Stimulated activated CD4-positive, alpha-beta T cell treated with anti-CD3 and anti-CD28 coated beads, Interleukin-1b, Interleukin-23, amount 100 ng/mL, for 1 hour (primary cell): Measurements from ENCODE around the gene LHPP.
A peak's percentile ranks its signal among the peaks of the same experiment; 100 is the strongest.

Source experiments
- DNase-seq, 2 donors: peaks; one replicate each; pipeline ENCODE4 v3.0.0-alpha.2; 2020; ENCODE audit warnings: low read depth in 2 of 2

Gene LHPP

DNA sequence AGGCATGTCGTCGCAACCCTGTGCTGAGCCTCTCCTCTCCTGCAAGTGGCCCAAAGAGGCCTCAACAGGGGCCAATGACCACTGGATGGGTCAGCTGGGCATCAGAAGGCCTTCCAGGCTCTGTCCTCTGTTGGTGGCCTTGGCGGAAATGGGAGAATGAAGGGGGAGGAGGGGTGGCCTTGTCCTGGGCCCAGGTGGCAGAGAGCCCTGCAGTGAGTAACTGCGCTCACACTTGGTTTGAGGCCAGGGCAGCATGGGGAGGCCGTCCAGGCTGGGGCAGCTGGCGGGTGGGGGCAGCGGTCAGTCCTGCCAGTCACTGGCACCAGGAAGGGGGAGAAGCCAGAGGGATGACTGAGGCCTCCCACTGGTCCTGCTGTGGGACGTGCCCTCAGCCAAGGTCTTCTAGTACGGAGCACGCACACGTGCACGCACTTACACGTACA is 59.8 kb downstream of the LHPP start:
- no peak for DNase-seq

DNA sequence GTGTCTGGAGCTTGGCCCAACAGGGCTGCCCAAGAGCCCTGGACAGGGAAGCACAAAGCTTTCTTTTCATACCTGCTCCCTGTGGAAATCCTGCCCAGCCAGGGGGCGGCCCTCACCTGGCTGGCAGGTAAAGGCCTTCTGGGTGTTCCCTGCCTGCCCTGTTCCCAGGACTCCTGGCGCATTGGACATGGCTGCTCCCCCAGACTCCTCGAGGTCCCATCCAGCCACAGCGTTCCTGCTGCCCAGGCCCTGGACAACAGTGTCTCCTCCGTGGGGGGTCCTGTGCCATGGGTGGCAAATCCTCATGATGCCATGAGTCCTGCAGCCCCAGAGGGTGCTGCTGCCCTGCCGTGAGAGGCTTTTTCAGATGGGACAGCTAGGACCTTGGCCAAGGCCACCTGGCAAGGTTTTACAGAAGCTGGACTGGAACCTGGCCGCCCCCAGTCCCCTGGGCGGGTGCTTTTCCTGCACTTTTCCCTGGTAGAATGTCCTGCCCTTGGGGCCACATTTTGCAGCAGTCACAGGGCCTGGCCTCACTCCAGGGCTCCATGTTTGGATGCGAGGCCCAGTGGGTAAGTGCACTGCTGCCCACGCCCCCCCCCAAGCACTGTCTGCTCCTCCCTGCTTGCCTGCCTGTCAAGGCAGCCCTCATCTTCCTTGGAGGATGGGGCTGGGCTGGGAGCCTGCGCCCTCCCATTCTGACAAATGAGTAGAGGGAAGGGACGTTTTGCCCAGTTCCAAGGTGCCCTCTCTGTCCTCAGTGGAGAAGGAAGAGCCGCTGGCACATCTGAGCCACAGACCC is 60.7 kb downstream of the LHPP start:
- DNase-seq = no peak

DNA sequence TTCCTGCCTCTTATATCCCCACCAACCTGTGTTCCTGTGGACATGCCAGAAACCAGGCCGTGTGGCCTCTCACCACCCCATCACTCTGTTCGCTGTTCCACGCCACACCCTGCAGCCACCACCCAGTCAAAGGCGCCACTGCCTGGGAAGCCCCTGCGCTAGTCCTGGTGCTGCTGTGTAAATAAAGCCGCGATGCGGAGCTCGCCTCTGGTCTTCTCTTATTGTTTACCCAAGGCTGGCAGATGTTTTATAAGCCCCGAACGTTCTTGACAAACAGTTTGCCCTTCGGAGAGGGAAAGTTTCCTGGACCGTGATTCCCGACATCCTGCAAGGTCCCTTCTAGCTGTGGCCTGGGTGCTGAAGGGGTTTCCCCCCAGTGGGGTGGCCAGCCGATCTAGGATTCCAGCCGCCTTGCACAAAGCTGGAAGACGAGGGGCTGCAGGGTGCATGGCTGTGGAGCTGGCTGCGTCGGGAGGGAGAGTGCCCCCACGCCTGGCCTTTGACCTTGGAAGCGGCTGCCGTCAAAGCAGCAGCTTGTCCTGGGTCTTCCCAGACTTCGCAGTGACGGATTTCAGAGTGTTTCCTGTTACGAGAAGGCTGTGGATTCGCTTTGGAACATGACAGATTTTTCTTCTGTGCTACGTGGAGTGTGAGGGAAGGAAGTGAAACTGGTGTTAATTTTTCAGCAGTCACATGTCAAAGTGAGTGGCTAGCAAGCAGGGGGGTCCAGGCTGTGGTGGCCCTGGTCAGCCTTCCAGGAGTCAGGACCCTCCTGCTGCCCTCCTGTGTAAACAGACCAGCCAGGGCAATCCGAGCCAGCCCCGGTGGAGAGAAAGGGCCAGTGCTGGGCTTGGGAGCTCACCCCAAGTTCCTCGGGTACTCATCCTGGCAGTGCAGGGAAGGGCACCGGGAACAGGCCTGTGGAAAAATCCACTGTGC is 61.6 kb downstream of the LHPP start:
- no peak for DNase-seq

GRCh38 chr10:124523901-124524300 is 62.3 kb downstream of the LHPP start:
- no peak for DNase-seq

- no peak for DNase-seq
Measured at GRCh38 chr10:124524991-124525653, 63.5 kb downstream of the LHPP start.

DNA sequence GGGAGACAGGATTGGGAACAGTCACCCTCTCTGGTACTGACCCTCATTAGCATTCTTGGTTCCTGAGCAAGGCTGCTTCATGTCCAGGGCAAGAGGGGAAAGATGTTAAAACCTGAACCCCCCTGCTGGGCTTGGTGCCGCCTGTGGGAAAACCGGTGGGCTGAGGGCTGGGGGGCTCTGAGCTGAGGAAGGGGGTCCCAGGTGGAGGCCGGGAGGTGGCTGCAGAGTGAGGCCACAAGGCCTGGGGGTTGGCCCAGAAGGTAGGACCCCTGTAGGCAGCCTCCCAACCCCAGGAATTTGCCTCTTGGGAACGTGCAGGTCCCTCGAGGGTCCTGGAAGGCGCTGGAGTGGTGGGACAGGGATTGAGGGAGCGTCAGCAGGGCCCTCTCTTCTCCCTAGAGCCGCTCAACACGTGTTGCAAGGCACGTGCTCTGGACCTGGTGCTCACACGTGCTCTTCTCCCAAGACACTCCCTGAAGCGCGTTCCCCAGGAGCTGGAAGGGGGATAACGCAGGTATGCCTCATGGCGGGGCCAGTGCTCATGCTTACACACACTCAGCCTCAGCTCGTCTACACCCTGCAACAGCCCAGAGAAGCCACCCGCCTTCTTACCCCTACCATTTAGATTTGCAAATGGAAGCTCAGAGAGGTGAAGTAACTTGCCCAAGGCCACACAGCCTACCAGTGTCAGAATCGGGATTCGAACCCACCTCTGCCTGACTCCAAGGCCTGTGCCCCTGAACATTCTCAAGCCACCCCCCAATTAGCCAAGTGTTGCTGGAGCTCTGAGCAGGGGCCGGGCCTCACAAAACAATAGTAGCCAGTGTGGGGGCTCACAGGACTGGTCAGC is 64.4 kb downstream of the LHPP start:
- no peak for DNase-seq

- DNase-seq = no peak
Measured at GRCh38 chr10:124526621-124527267, 65.1 kb downstream of the LHPP start.

DNA sequence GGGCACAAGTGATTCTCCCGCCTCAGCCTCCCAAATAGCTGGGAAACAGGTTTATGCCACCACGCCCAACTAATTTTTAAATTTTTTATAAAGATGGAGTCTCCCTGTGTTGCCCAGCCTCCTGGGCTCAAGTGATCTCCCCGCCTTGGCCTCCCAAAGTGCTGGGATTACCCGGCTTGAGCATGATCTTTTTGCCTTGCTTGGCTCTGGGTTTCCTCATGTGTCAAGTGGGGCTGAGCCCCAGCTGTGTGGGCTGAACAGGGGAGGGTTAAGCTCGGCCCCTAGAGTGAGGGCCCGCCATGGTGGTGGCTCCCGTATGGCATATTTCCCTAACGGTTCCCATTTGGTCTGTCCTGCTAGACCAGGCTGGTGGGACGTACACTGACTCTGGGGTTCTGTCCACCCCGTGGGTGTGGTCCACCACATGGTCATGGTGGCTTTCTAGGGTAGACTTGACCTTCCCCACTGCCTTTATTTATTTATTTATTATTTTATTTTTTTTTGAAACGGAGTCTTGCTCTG is 66.3 kb downstream of the LHPP start:
- no peak for DNase-seq

DNA sequence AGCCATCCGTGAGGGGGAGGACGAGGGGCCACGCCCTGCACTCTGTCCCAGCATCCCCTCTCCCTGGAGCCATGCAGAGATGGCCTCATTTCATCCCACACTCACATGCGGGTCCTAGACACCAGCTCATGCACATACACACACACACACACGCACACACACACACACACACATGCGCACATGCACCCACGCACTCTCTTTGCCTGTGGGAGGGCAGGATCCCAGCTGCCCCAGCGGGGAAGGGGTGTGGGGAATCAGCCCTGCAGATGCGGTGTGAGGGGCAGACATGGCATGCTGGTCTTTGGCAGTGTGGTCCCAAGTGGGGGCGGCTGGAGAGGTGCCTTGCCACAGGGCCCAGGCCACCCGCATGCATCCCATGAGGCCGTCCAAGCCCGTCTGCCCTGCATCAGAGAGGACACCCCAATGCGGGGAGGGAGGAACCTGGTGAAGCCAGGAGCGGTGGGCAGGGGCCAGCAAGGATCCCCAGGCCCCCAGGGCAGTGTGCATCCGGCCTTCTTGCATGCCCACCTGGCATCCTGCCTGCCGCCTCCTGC is 68.1 kb downstream of the LHPP start:
- DNase-seq = no peak

- peak; percentile 75 to 76 for DNase-seq
Measured at GRCh38 chr10:124530215-124530665, 68.6 kb downstream of the LHPP start.

DNA sequence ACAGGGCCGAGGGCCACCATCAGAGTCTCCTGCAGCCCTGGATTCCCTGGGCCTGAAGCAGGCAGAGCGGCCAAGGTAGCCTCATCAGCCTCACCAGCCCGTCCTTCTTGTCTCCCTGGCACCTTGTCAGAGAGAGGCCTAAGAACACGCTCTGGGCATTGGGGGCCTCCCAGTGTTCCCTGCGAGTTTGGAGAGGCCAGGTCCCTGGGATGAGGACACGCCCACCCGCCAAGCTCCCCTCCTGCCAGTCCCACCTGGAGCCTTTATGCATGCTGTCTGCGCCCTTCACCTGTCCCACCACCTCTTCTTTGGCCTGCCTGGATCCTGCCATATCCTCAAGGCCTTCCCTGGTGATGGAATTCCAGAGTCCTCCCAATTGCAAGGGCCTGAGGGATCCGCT is 69.2 kb downstream of the LHPP start:
- DNase-seq = no peak

GRCh38 chr10:124532106-124532641 is 70.6 kb downstream of the LHPP start:
- DNase-seq = no peak

DNA sequence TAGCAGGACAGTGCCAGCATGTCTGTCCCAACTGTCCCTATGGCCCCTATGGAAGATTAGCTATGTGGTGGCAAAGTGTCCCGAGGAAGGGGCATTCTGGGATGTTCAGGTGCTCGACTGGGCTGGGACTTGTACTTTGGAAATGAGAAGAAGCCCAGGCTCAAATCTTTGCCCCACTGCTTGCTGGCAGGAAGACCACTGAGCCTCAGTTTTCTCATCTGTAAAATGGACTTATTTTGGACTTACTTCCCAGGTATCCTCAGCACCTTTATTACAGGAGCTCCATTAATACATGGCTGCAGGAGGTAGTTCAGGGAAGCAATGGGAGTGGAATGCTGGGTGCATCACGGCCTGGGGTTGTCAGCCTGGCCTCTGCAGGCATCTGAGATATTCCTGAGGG is 71.2 kb downstream of the LHPP start:
- no peak for DNase-seq

- DNase-seq = no peak
Measured at GRCh38 chr10:124533266-124533665, 71.6 kb downstream of the LHPP start.

GRCh38 chr10:124534231-124534798 is 72.7 kb downstream of the LHPP start:
- no peak for DNase-seq

DNA sequence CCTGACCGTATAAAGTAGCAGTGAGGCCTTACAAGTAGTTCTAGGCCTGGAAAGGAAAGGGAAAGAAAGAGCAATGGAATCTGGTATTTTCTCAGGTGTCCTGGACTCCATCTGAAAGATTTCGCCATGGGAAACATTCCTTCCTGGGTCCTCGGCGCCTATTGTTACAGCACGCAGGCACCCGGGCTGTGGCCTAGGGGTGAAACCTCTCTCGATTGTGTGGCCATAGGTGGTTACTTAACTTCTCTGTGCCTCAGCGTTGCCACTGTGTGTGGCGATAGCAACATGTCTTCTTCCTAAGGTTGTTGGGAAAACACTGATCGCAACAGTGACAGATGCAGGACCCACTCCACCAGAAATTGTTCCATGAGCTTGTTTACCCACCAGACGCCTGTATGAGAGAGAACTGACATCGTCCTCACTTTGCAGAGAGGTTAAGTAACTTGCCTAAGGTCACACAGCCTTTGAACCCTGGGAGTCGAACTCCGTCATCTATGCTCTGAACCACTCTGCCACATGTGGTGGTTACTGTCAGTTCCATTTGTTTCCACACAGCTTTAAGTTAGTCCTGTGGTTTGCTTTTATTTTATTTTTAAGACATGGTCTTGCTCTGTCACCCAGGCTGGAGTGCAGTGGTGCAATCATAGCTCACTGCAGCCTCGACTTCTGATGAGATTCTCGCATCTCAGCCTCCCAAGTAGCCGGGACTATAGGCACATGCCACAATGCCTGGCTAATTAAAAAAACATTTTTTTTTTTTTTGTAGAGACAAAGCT is 73.4 kb downstream of the LHPP start:
- no peak for DNase-seq

DNA sequence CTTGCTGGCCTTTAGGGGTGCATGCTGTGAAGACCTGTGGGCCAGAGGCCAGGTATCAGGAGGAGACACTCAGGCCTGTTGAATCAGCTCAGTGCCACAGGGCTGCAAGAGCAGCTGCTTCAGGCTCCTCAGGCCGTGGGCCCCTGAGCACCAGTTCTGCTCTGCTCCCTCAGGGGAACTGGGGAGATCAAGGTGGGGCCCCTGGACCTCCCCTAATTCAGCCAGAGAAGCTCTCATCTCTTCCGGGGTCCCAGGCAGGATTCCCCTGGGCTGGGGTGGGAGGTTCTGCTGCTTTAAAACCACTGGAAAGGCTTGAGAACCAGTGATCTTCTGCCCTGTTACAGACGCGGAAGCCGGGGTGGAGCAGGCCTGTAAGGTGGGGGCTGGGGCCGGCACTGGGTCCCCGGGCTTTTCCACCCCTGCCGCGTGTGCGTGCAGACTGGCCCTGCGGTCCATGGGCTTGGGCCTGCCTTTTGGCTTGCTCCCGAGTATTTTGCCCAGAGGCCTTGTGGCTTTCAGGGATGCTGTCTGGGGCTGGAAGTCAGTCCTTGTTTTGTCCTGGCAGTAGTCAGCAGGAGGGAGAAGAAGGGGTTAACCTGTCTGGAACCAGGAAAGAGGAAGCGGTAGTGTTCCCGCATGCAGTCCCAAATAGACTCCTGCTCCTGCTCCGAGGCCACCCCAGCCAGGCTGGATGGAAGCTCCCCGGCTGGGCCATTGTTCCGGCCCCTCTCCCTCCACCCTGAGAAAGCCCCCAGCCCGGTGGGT is 74.3 kb downstream of the LHPP start:
- no peak for DNase-seq

DNA sequence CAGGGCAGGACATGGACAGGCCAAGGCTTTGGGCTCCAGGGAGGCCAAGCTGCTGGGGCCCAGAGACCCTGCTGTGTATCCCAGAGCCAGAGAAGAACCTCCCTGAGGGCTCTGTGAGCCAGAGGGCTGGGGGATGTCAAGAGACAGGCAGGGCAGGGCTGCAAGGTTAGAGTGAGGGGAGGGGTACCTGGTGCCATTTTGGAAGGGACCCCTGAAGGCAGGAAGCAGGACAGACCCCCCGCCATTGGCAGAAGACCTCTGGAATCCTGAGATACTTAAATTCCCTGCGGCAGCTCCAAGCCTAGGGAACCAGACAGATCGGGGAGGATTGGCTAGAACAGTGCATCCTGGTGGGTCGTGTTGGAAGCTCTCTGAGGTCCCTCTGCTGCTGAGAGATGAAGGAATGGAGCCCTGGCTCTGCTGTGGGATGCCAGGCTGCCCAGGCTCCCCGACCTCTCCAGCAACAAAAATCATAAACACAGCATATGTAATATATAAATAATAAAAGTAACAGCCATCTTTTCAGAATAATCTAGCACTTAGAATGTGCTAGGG is 75.0 kb downstream of the LHPP start:
- no peak for DNase-seq
